HepG2 (cell line): Measurements from ENCODE around the gene KLKB1. TPM values are rescaled to one million over a fixed set of nuclear protein-coding genes. Genes with fewer than 3 reads are reported as not detected.

Experiments
- ARID2 ChIP-seq: sonication (generic); formaldehyde crosslinking; IDR thresholded peaks from 2 replicates; pipeline ENCODE4 v1.8.1; 2022; ENCODE audit warnings: mild to moderate bottlenecking, missing genetic modification reagents, borderline replicate concordance
- ATAD3A ChIP-seq: sonication (generic); formaldehyde crosslinking; IDR thresholded peaks from 2 replicates; pipeline ENCODE4 v1.4.0; 2020; ENCODE audit warnings: missing genetic modification reagents
- DMTF1 ChIP-seq: sonication (generic); formaldehyde crosslinking; IDR thresholded peaks from 2 replicates; pipeline ENCODE4 v1.4.0; 2020; ENCODE audit warnings: mild to moderate bottlenecking, missing genetic modification reagents
- MLLT10 ChIP-seq: sonication (generic); formaldehyde crosslinking; IDR thresholded peaks from 2 replicates; pipeline ENCODE4 v1.4.0; 2020; ENCODE audit warnings: missing genetic modification reagents
- MTF2 ChIP-seq: sonication (generic); formaldehyde crosslinking; IDR thresholded peaks from 2 replicates; pipeline ENCODE4 v1.5.0; 2020; ENCODE audit warnings: missing genetic modification reagents, borderline replicate concordance
- NONO ChIP-seq, 2 experiments: fragments of 450-650 bp in 1 of 2; sonication (generic) in 1 of 2; formaldehyde crosslinking in 1 of 2; IDR thresholded peaks in 1 of 2; conservative IDR thresholded peaks in 1 of 2; 2 replicates each; pipeline versions ENCODE4 v1.6.1 to v1.8.0; 2017 to 2022; ENCODE audit warnings: mild to moderate bottlenecking in 1 of 2, missing genetic modification reagents in 1 of 2, moderate library complexity in 1 of 2
- PRMT3 ChIP-seq: sonication (generic); formaldehyde crosslinking; IDR thresholded peaks from 2 replicates; pipeline ENCODE4 v1.8.1; 2022; ENCODE audit warnings: low read depth, mild to moderate bottlenecking, moderate library complexity, missing genetic modification reagents, borderline replicate concordance
- TFE3 ChIP-seq: IDR thresholded peaks from 2 replicates; pipeline ENCODE4 v1.6.1; 2016
- TGIF2 ChIP-seq: IDR thresholded peaks from 2 replicates; pipeline ENCODE4 v1.6.1; 2016; ENCODE audit warnings: control low read depth, missing compliant biosample characterization
- ZFP82 ChIP-seq: sonication (generic); formaldehyde crosslinking; IDR thresholded peaks from 2 replicates; pipeline ENCODE4 v1.5.1; 2020; ENCODE audit warnings: mild to moderate bottlenecking, missing genetic modification reagents, borderline replicate concordance
- ZNF18 ChIP-seq: sonication (generic); formaldehyde crosslinking; IDR thresholded peaks from 2 replicates; pipeline ENCODE4 v1.8.0; 2022; ENCODE audit warnings: mild to moderate bottlenecking, missing genetic modification reagents; ENCODE audit not compliant: insufficient replicate concordance
- ZNF333 ChIP-seq: sonication (generic); formaldehyde crosslinking; IDR thresholded peaks from 2 replicates; pipeline ENCODE4 v1.4.0; 2020; ENCODE audit warnings: mild to moderate bottlenecking, missing genetic modification reagents, borderline replicate concordance
- ZNF44 ChIP-seq: sonication (generic); formaldehyde crosslinking; IDR thresholded peaks from 2 replicates; pipeline ENCODE4 v1.5.1; 2020; ENCODE audit warnings: mild to moderate bottlenecking, missing genetic modification reagents
- ZNF460 ChIP-seq: sonication (generic); formaldehyde crosslinking; IDR thresholded peaks from 2 replicates; pipeline ENCODE4 v1.5.1; 2020; ENCODE audit warnings: missing genetic modification reagents, mild to moderate bottlenecking, borderline replicate concordance
- ZNF558 ChIP-seq: sonication (generic); formaldehyde crosslinking; IDR thresholded peaks from 2 replicates; pipeline ENCODE4 v1.9.0; 2022; ENCODE audit warnings: mild to moderate bottlenecking, missing genetic modification reagents, borderline replicate concordance
- ZNF598 ChIP-seq: sonication (generic); formaldehyde crosslinking; IDR thresholded peaks from 2 replicates; pipeline ENCODE4 v1.5.1; 2020; ENCODE audit warnings: mild to moderate bottlenecking, missing genetic modification reagents, borderline replicate concordance
- polyA plus RNA-seq, 8 experiments: library from polyadenylated mRNA; depleted of rRNA in 3 of 8; stranded (reverse) in 7 of 8; unstranded in 1 of 8; fragments of >200 nt; fragmentation: Illumina TruSeq in 4 of 8; extraction: Trizol in 4 of 8; gene quantifications; 2 replicates each; pipeline versions ENCODE4 v1.2.1 to v1.2.3, GENCODE V29; 2011 to 2016; ENCODE audit warnings: low read depth in 4 of 8, missing spikeins in 1 of 8, mixed read lengths in 1 of 8; ENCODE audit not compliant: insufficient read depth in 1 of 8
- total RNA-seq, 5 experiments: library from RNA; depleted of rRNA; stranded (reverse); fragments of >200 nt; fragmentation: Illumina TruSeq; extraction: Trizol; gene quantifications; 2 replicates each; pipeline ENCODE4 v1.2.3, GENCODE V29; 2016; ENCODE audit warnings: low read depth in 1 of 5
- TF ChIP-seq, protein P1 (sequence below): sonication (generic); formaldehyde crosslinking; IDR thresholded peaks from 2 replicates; pipeline ENCODE4 v1.5.0; 2020; ENCODE audit warnings: mild to moderate bottlenecking, missing genetic modification reagents, moderate library complexity
- TF ChIP-seq, protein P2 (sequence below): sonication (generic); formaldehyde crosslinking; IDR thresholded peaks from 2 replicates; pipeline ENCODE4 v1.5.0; 2020; ENCODE audit warnings: missing genetic modification reagents

KLKB1 gene
- total and polyA plus RNA-seq, 2 of the 13 experiments (the other 11 are each of a cell fraction or from before 2014, with no cell fraction given) = 0.26 to 0.49 TPM

DNA sequence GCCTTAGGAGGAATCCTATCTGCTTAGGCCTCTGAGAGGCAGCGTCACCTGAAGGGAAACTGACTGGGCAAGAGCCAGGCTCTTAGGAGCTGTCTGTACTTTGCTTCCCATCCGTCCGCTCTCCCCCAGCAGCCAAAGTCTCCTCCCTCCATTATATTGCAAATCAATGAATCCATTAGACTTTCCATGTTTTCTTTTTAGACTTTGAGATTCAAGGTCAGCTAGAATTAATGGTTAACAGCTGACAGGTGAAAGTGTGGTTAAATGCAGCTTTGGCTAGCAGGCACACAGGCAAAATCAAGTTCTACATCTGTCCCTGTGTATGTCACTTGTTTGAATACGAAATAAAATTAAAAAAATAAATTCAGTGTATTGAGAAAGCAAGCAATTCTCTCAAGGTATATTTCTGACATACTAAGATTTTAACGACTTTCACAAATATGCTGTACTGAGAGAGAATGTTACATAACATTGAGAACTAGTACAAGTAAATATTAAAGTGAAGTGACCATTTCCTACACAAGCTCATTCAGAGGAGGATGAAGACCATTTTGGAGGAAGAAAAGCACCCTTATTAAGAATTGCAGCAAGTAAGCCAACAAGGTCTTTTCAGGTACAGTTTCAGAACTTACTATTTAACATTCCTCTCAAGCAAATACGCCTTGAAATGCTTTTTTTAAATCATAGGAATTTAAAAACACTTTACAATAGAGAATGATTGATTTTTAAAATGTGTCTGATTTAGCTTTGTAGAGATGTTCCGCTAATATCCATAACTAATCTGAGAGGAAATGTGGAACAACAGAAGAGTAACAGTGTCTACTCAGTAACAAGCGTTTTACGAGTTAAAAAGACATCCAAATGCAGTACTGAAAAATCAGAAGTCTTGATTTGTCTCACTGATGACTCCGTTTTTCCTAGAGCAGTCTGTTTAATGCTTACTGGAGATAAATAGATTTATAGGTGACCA, 38.7 kb downstream of the KLKB1 start, which contains the start of gene F11 (continued):
- TF ChIP-seq DMTF1 = no peak
- TF ChIP-seq NONO (IDR thresholded peaks at IDR 0.05) = no peak
- 0 out of 2 replicates have a peak, but pooled peaks have one; percentile 28 for TF ChIP-seq NONO (CRISPR knock-in tag; conservative IDR thresholded peaks at IDR 0.05)
- TF ChIP-seq PRMT3 (CRISPR knock-in tag) = no peak
- TF ChIP-seq TGIF2 (CRISPR knock-in tag) = peak; percentile 38; the same call in 1 of the 2 replicates
- 0 out of 2 replicates have a peak, but pooled peaks have one; percentile 43 for TF ChIP-seq TFE3 (CRISPR knock-in tag)
- TF ChIP-seq ARID2 (CRISPR knock-in tag) = peak; percentile 63; the same call in 1 of the 2 replicates
- TF ChIP-seq ZFP82 (CRISPR knock-in tag) = no peak
- TF ChIP-seq ZNF460 (CRISPR knock-in tag) = no peak
- no peak for TF ChIP-seq ZNF44 (CRISPR knock-in tag)
- TF ChIP-seq ZNF558 (CRISPR knock-in tag) = no peak
- TF ChIP-seq ZNF18 (CRISPR knock-in tag) = no peak
- no peak for TF ChIP-seq ZNF333
- no peak for TF ChIP-seq ATAD3A (CRISPR knock-in tag)
- TF ChIP-seq, protein P1, sequence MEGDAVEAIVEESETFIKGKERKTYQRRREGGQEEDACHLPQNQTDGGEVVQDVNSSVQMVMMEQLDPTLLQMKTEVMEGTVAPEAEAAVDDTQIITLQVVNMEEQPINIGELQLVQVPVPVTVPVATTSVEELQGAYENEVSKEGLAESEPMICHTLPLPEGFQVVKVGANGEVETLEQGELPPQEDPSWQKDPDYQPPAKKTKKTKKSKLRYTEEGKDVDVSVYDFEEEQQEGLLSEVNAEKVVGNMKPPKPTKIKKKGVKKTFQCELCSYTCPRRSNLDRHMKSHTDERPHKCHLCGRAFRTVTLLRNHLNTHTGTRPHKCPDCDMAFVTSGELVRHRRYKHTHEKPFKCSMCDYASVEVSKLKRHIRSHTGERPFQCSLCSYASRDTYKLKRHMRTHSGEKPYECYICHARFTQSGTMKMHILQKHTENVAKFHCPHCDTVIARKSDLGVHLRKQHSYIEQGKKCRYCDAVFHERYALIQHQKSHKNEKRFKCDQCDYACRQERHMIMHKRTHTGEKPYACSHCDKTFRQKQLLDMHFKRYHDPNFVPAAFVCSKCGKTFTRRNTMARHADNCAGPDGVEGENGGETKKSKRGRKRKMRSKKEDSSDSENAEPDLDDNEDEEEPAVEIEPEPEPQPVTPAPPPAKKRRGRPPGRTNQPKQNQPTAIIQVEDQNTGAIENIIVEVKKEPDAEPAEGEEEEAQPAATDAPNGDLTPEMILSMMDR (CRISPR knock-in tag) = no peak
- TF ChIP-seq, protein P2, sequence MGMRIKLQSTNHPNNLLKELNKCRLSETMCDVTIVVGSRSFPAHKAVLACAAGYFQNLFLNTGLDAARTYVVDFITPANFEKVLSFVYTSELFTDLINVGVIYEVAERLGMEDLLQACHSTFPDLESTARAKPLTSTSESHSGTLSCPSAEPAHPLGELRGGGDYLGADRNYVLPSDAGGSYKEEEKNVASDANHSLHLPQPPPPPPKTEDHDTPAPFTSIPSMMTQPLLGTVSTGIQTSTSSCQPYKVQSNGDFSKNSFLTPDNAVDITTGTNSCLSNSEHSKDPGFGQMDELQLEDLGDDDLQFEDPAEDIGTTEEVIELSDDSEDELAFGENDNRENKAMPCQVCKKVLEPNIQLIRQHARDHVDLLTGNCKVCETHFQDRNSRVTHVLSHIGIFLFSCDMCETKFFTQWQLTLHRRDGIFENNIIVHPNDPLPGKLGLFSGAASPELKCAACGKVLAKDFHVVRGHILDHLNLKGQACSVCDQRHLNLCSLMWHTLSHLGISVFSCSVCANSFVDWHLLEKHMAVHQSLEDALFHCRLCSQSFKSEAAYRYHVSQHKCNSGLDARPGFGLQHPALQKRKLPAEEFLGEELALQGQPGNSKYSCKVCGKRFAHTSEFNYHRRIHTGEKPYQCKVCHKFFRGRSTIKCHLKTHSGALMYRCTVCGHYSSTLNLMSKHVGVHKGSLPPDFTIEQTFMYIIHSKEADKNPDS (CRISPR knock-in tag) = no peak
- no peak for TF ChIP-seq MLLT10 (CRISPR knock-in tag)
- no peak for TF ChIP-seq MTF2 (CRISPR knock-in tag)
- TF ChIP-seq ZNF598 (CRISPR knock-in tag) = no peak
